Inflammatory macrophage (primary cell): ENCODE data around the gene CTDSPL.
A peak's percentile ranks its signal among the peaks of the same experiment; 100 is the strongest.

Experiments used
- DNase-seq, 2 donors: peaks; one replicate each; pipeline ENCODE4 v3.0.0-alpha.2; 2020 to 2022

Gene CTDSPL

DNA sequence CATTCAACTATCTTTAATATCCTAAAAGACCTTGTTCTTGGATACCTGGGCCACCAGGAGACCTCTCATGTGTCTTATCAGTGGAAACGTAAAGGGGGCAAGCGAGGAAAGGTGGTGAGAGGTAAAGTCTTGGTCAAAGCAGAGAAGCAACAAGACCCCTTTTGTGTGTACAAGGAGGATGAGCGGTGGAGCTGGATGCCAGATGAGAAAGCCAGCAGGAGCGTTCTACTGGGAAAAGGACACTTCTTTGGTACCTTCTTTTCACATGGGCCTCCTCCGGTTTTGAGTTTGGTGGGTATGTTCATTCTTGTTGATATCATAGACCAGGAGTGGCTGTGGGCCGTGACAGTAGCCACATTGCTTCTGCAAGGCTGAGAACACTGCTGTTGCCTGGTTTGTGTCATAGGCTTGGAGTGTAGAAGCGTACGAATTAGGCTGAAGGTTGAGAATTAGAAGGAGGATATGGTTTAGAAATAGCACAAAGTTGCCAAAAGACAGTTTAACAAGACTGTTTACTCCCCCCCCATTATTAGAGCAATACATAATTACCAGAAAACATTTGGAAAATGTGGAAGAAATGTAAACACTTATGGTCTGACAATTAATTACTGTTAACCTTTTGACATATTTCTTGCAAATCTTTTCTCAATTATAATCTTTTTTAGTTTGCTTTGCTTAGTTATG, 82.1 kb downstream of the CTDSPL start:
- no peak for DNase-seq

- DNase-seq, result peak; percentile 64 to 67
These were observed 82.7 kb downstream of the CTDSPL start for GRCh38 chr3:37944391-37944842.

- DNase-seq, result no peak
These were observed 83.6 kb downstream of the CTDSPL start for GRCh38 chr3:37945156-37945806.

GRCh38 chr3:37945807-37946530, 84.3 kb downstream of the CTDSPL start:
- peak; percentile 44 to 58 for DNase-seq

- DNase-seq, result no peak
These were observed 84.8 kb downstream of the CTDSPL start for GRCh38 chr3:37946531-37946889.

GRCh38 chr3:37949866-37950265, 88.2 kb downstream of the CTDSPL start:
- DNase-seq, result no peak

GRCh38 chr3:37952564-37952963, 90.9 kb downstream of the CTDSPL start:
- DNase-seq, result no peak

DNA sequence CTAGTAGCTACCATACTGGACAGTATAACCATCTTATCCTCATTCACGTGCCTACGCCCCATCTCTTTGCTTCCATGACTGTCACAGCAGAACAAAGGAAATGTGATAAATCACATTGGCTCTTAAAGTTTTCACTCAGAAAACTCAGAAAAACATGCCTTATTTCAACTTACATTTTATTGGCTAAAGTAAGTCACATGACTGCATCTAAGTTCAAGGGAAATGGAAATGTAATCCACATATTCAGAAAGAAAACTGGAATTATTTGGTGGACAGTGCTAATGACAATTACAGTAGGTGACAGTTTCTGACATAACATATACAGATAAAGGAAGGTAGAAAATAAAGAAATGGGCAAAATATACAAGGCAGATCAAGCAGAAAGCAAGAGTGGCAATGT, 91.5 kb downstream of the CTDSPL start:
- DNase-seq, result no peak

- peak; percentile 23 to 29 for DNase-seq
These were observed 92.2 kb downstream of the CTDSPL start for GRCh38 chr3:37953707-37954394.

- DNase-seq, result no peak
These were observed 93.2 kb downstream of the CTDSPL start for GRCh38 chr3:37954881-37955280.

DNA sequence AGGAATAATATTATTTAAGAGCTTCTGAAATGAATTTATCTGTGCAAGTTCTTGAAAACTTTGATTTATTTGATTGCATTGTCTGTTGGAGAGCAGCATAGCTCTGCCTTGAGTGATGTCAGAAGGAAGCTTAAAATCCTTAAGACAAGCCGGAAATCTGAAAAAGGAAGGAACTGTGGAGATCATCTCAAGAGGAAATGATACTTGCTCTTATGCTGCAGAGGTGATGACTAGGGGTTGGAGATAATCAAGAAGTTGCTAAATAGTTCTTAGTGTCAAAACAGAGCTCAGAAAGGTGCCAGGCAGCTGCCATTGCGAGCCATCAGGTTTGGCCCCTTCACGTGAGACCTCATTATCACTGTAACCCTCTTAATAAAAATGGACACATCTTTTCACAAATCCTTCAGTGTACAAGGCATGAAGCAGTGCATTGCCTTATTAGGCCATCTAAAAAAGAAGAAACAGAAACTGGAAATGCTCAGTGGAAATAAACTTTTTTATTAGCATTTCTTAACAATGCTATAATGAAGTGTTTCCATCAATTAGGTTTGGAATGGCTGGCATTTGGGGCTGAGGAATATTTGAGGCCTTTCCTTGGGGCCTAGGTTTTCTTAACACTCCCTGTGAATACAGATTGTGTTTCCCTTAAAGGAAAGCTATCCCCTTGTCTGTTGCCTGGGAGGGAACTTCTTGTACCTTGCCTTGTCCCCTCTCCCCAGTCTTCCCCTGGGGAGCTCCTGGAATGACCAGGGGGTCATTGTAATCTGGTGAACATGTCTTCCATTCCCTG, 94.4 kb downstream of the CTDSPL start:
- peak; percentile 56 to 72 for DNase-seq

- no peak for DNase-seq
These were observed 95.3 kb downstream of the CTDSPL start for GRCh38 chr3:37956723-37957538.

- no peak for DNase-seq
These were observed 95.9 kb downstream of the CTDSPL start for GRCh38 chr3:37957539-37957936.

DNA sequence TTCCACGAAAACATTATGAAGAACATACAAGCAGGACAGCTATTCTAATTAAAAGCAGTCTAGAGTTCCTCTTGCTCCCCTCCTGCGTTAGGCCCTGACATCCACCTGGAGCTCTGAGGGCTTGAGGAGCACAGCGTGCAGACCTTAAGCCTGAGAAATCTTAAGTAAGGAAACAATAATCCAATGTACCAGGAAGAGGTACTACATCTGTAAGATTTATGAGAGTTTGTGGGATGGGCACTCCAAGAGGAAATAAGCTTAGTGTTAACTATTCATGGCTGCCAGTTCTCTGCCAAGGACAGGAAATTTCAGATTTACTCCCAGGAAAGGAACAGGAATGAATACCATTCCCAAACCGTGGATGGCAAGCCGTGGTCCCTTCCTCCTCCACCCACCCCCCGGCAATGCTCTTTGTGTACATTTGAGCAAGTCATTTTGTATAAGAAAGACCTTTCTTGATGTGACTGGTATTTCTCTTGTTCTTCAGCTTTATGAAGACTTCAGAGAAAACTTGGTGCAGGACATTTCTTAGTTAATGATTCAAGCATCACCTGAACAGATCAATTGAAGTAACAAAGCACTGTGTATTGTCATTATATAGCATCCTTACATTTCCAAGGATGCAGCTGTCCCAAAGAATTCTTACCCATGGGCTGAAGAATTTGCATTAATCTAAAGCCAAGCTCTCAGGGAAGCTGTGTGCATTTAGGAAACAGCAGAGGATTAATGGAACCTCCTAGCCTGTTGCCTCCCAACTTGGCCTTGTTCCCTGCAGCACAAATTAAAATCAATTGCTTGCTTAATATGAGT, 100.1 kb downstream of the CTDSPL start:
- no peak for DNase-seq

DNA sequence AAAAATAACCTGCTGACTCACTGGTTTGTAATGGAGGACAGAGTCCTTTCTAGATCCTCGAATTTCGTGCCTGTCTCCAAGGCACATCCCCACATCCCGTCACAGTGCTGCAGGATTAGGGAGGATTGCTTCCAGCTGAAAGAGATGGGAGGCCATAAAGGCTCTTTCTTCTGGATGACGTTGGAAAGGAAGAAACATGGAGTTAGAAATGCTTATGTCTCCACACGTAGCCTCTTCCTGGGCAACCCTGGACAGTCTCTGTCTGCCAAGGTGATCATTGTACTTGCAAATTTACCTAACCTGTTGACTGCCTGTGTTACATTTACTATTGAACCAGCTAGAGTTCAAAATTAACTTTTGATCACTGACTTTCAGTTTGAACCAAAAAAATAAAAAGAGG, 101.3 kb downstream of the CTDSPL start:
- DNase-seq, result no peak

- no peak for DNase-seq
These were observed 102.0 kb downstream of the CTDSPL start for GRCh38 chr3:37963635-37964034.

GRCh38 chr3:37964146-37964545, 102.5 kb downstream of the CTDSPL start:
- no peak for DNase-seq

DNA sequence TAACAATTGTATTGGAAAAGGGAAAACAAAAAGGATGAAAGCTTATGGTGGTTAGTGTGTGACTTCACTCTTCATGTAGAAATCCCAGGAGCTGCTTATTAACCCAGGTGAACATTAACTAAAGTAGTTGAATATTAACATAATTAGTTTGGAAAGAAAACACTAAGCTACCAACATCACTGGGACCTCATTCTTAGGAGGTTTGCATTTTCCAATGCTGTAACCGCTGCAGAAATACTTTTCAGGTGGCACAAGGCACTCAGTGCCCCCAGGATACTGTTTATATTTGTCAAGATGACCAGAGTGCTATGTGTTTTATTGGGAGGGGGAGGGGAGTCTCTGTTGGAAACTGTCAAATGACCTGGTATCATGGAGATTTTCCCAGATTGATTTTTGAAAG, 103.0 kb downstream of the CTDSPL start:
- DNase-seq, result no peak

- DNase-seq, result peak; percentile 63 to 69
These were observed 105.7 kb downstream of the CTDSPL start for GRCh38 chr3:37967260-37967881.

GRCh38 chr3:37968199-37968598, 106.5 kb downstream of the CTDSPL start:
- no peak for DNase-seq
